ENCODE results near the gene DAP3.
"Not testable (repeated sequence)": the region's sequence is repeated elsewhere in the genome, so short reads cannot be mapped to it uniquely, and the experiment has no call there.

The DAP3 gene

GRCh38 chr1:155719703-155720102 lies 30.8 kb downstream of the DAP3 start:
- no peak for DNase-seq

GRCh38 chr1:155725142-155725541 lies 36.3 kb downstream of the DAP3 start:
- no peak for DNase-seq

DNA sequence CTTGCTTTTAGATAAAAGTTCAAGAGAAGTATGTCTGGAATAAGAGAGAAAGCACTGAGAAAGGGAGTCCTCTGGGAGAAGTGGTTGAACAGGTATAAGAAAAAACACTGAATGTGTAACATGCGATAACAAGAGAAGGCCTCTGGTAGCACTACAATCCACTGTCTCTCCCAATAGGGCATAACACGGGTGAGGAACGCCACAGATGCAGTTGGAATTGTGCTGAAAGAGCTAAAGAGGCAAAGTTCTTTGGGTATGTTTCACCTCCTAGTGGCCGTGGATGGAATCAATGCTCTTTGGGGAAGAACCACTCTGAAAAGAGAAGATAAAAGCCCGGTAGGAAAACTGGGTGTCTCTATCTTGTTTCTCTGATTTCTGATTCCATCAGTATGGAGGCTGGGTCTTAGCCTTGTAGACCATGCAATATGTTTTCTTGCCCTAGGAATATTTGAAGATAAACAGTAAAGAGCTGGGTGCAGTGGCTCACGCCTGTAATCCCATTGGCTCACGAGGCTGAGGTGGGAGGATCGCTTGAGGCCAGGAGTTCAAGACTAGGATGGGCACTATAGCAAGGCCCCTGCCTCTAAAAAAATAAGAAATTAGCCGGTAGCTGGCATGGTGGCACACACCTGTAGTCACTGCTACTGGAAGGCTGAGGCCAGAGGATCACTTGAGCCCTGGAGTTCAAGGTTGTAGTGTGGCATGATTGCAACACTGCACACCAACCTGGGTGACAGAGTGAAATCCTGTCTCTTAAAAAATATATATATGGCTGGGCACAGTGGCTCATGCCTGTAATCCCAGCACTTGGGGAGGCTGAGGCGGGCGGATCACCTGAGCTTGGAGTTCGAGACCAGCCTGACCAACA lies 40.4 kb downstream of the DAP3 start:
- peak in 1 of 2 donors; percentile 40 for DNase-seq

- DNase-seq: no peak
Measured at GRCh38 chr1:155740995-155741394, 52.1 kb downstream of the DAP3 start.

- no peak for DNase-seq
Measured at GRCh38 chr1:155741908-155742307, 53.0 kb downstream of the DAP3 start.

DNA sequence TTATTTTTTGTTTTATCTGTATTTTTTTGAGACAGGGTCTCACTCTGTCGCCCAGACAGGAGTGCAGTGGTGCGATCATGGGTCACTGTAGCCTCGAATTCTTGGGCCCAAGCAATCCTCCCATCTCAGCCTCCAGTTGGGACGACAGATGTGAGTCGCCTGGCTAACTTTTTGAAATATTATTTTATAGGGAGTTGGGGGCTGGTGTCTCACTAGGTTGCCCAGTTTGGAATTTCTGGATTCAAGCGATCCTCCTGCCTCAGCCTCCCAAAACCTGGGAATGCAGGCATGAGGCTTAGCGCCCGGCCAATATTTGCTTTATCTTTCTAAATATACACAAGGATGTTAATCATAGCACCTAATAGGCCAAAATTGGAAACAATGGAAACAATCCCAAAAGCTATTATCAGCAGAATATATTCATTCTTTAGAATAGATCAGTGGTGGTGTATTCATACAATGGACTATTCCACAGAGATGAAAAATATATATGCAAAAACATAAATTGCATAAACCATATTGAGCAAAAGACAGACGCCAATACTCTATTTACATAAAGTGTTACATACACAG lies 55.9 kb downstream of the DAP3 start:
- no peak for DNase-seq

GRCh38 chr1:155745284-155746228 lies 56.7 kb downstream of the DAP3 start:
- DNase-seq: peak; percentile 99

DNA sequence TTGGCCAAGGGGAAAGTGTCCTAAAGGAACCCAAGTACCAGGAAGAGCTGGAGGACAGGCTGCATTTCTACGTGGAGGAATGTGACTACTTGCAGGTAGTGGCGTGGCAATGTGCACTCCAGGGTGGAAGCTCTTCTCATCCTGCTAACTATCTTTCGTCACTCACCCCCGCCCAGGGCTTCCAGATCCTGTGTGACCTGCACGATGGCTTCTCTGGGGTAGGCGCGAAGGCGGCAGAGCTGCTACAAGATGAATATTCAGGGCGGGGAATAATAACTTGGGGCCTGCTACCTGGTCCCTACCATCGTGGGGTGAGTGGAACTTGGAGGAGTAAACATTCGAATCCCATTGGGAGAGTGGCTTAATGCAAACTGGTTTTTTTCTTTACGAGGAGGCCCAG lies 58.7 kb downstream of the DAP3 start:
- DNase-seq: not testable (repeated sequence)

DNA sequence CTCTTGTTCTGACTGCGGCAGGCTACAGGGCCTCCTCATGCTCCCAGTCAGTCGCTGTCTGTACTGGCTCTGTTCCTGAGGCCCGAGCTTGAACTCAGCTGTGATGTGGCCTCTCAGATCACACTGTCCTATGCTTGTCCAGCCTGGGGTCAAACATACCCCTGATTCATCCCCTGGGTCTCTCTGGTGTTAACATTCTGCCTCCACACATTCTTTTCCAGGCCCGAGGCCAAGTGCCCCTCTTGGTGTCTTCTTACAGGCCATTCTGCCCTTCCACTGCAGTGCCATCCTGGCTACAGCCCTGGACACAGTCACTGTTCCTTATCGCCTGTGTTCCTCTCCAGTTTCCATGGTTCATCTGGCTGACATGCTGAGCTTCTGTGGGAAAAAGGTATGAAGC lies 59.2 kb downstream of the DAP3 start:
- DNase-seq: not testable (repeated sequence)

GRCh38 chr1:155759017-155759416 lies 70.1 kb downstream of the DAP3 start:
- DNase-seq: not testable (repeated sequence)

- no peak for DNase-seq
Measured at GRCh38 chr1:155759966-155760630, 71.2 kb downstream of the DAP3 start.

DNA sequence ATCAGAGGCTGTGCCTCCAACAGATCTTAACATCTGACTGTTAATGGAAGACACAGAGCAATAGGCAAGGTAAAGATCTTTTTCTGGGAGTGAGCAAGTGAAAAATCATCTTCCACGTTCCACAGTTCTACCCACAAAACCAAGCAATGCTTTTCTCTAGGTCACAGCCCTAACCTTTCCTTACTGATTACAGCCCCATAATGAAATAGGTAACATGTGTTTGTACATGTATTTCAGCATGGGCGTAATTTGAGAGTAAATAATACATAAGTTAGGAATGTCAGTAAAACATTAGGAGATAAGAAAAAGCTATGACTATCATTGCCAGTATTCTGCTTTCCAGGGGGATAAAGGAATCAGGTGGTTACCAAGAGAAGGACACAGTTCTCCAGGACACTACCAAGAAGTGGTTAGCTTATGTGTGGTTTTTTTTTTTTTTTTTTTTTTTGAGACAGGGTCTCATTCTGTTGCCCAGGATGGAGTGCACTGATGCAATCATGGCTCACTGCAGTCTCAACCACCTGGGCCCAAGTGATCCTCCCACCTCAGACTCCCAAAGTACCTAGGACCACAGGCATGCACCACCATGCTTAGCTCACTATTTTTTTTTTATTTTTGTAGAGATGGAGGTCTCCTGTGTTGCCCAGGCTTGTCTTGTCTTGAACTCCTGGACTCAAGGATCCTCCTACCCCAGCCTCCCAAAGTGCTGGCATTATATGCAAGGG lies 72.0 kb downstream of the DAP3 start:
- DNase-seq: no peak

GRCh38 chr1:155761736-155762405 lies 73.0 kb downstream of the DAP3 start:
- DNase-seq: no peak

DNA sequence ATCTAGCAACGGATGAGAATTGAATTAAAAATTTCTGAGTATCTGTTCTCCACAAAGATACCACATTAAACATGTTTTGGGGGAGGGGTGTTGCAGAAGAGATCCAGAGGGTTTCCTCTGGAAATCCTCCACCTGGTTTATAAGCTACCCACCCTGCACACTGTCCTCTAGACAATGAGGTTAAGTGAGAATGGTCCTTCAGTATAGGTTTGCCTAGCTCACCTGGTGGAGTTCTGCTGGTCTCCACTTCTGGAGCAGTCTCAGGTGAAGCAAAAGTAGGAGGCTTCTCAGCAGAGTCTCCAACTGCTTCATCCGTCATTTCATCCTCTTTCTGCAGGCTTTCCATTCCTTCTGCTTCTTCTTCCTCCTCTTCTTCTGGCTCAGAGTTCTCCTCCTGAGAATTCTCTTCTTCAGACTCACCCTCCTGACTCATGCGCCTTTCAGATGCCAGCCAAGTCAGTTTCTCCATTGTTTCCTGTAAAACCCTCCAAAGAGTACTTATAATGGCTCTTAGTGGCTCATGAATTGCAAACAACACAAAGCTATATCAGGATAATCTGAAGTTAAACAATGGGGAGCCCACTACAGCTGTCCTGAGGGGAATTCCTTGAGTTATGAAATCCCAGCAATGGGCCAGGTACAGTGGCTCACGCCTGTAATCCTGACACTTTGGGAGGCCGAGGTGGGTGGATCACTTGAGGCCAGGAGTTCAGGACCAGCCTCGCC lies 74.4 kb downstream of the DAP3 start:
- DNase-seq: not testable (repeated sequence)

DNA sequence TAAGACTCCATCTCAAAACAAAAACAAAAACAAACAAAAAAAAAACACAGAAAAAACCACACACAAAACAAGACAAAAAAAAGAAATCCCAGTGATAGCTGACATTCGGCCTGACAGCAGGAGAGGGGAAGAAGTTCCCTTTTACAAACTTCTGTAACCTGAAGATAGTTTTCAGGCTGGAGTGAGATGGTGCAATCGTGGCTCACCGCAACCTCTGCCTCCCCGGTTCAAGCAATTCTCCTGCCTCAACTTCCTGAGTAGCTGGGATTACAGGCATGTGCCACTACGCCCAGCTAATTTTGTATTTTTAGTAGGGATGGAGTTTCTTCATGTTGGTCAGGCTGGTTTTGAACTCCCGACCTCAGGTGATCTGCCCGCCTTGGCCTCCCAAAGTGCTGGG lies 75.1 kb downstream of the DAP3 start:
- not testable (repeated sequence) for DNase-seq

- not testable (repeated sequence) for DNase-seq
Measured at GRCh38 chr1:155767399-155767989, 78.6 kb downstream of the DAP3 start.

DNA sequence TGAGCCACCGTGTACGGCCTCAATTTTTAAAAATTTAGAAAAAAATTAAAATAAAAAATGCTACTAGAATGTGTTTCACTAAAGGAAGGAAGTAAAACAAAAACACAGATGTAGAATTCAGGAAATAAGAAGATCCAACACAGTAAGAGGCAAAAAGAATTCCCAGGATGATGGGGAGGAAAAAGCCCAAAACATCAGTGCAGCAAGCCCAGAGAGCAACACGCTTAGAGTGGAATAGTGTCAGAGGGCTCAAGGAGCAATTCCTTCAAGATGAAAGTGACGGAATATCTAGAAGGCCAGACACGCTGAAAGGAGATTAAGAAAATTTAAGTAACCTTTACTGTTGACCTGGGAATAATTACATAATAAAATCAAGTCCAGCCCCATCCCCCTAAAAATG lies 80.4 kb downstream of the DAP3 start:
- no peak for DNase-seq

GRCh38 chr1:155773221-155773620 lies 84.3 kb downstream of the DAP3 start:
- DNase-seq: no peak

- no peak for DNase-seq
Measured at GRCh38 chr1:155776414-155776813, 87.5 kb downstream of the DAP3 start.

DNA sequence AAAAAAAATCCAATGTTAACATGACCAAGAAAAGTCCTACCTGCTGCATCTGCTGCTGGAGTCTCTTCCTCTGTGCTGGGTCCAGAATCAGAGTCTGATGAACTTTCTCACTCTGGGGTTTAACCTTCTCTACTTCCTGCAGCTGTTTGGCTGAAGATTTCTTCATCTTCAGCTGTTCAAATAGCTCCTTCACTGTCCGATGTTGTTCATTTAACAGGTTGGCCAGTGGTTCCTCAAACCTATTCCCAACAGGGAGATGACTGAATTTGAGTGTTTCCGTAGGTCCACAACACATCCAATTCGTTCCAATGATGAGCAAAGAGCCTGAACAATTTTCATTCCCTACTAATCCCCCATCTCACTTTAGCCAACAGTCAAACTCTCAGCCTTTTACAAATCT lies 88.7 kb downstream of the DAP3 start:
- no peak for DNase-seq
